Dermis blood vessel endothelial cell (primary cell): ENCODE results near the gene KRT222. TPM values are rescaled to one million over a fixed set of nuclear protein-coding genes. Genes with fewer than 3 reads are reported as not detected.

Experiments used
- DNase-seq: peaks from one replicate; pipeline ENCODE4 v3.0.0; 2010
- total RNA-seq: library from RNA; depleted of rRNA; stranded (reverse); fragments of >200 nt; gene quantifications from 2 replicates; pipeline ENCODE4 v1.2.3, GENCODE V29; 2014

KRT222 gene
- total RNA-seq, 1 donor from 2014 or later: 0.34 TPM

DNA sequence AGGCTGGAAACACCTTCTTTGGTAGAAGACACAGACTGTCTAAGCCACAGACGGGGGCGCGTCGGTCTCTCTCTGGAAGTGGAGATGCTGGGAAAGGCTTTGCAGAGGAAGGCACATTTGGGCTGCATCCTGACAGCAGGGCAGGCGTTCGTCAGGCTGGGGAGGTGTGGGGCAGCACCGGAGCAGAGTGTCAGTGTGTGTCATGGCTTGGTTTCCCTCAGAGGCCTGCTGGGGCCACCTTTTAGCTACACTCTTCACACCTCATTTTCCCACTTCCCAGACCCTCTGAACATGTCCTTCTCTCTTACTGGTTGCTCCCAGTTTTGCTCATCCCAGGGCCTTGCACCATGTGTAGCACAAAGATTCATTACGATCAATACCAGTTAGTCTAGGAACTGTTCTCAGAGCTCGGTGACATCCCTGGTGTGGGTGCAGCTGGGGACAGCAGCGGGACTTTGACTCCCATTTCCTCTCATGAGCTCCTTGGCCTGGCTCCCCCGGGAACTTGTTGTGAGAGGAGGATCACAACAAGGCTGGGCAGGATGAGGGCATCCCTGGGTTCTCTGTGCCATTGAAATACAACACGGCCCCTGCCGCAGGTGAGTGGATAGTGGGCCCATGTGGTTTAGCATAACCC is 50.4 kb downstream of the KRT222 start:
- no peak for DNase-seq

DNA sequence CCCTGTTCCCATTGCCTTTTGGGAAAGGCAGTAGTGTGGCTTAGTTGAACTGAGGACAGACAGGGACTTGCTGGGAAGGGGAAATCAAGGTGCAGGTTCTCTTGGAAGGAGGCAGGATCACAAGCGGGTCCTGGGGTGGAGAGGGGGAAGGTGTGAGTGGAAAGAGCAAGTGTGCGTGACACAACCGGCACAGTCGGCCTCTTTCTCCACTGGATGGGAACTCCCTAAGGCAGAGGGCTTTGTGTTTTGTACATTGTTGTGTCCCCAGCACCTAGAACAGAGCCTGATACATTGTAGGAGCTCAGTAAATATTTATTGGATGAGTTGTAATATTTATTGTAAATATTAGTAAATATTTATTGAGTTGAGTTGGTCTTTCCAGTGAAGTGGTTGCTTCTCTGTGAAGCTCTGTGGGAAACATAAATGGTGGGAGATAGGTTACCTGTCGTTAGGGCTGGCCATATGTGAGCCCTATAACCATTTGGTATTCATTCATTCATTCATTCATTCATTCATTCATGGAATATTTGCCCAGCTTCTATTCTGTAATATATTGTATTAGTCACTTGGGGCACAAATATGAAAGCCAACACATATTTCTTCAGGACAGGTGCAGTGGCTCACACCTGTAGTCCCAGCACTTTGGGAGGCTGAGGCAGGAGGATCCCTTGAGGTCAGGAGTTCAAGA is 51.4 kb downstream of the KRT222 start:
- no peak for DNase-seq

DNA sequence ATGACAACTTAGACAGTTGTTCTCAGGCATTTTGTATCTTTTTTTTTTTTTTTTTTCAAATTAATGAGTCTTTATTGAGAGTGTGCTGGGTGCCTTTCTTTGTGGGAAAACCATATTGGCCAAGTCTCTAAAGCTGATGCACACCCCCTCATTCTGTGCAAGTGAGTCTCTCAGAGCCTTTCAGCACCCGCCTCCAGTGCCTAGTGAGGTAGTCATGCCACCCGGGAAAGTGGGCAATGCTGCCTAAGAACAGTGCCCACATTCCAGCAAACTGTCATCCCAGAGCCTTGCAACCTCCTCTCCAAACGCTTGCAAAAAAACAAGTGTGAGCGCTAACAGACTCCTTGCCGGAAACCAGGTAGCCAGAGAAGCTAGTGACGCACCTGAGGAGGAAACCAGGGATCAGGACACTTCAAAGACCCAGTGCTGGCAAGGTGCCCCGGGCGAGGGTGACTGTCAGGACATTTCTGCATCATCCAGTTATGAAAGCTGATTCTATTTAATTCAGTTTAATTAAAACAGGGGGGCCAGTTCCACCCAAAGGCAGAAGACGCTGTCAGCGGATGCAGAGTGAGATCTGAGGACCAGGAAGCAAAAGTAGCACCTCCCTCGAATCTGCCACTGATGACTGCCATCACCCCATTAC is 52.3 kb downstream of the KRT222 start:
- no peak for DNase-seq

- DNase-seq: no peak
Observed at GRCh38 chr17:40611840-40612474, 53.0 kb downstream of the KRT222 start.

GRCh38 chr17:40610359-40610758 is 54.6 kb downstream of the KRT222 start:
- DNase-seq: no peak

- peak; percentile 11 for DNase-seq
Observed at GRCh38 chr17:40608061-40608581, 56.9 kb downstream of the KRT222 start.

- no peak for DNase-seq
Observed at GRCh38 chr17:40607641-40608040, 57.3 kb downstream of the KRT222 start.

- DNase-seq: no peak
Observed at GRCh38 chr17:40606548-40607353, 58.2 kb downstream of the KRT222 start.

GRCh38 chr17:40605306-40605705 is 59.7 kb downstream of the KRT222 start:
- DNase-seq: no peak

Other genes starting within 250 kb of the KRT222 start
- 39.3 and 152 TPM in 2 replicates for gene TOP2A, start 247.3 kb downstream of the KRT222 start, total RNA-seq
- 375 and 706 TPM in 2 replicates for gene IGFBP4, start 221.7 kb downstream of the KRT222 start, total RNA-seq
- gene TNS4, start 163.6 kb downstream of the KRT222 start, total RNA-seq: not detected in 2 replicates
- under 0.01 and 0.33 TPM in 2 replicates for gene CCR7, start 99.7 kb downstream of the KRT222 start, total RNA-seq
- gene SMARCE1, start 17.4 kb downstream of the KRT222 start, total RNA-seq: 91.9 and 102 TPM in 2 replicates
- not detected in 2 replicates for gene KRT24, start 38.6 kb upstream of the KRT222 start, total RNA-seq
- gene KRT25, start 90.2 kb upstream of the KRT222 start, total RNA-seq: not detected in 2 replicates
- not detected in 2 replicates for gene KRT26, start 107.0 kb upstream of the KRT222 start, total RNA-seq
- gene KRT27, start 117.4 kb upstream of the KRT222 start, total RNA-seq: not detected in 2 replicates
- not detected in 2 replicates for gene KRT28, start 134.8 kb upstream of the KRT222 start, total RNA-seq
- 4.9 and 5.3 TPM in 2 replicates for gene KRT10, start 157.4 kb upstream of the KRT222 start, total RNA-seq
- not detected in 2 replicates for gene KRT12, start 202.0 kb upstream of the KRT222 start, total RNA-seq
- gene KRT20, start 220.1 kb upstream of the KRT222 start, total RNA-seq: not detected in 2 replicates